PC-9 (cell line): ENCODE data around the gene RNASET2.

Source experiments
- EZH2 ChIP-seq: fragments of 200-600 bp; sonication (generic); IDR thresholded peaks from 2 replicates; pipeline ENCODE4 v1.8.0; 2017; ENCODE audit warnings: antibody characterized with exemption, low read depth
- TF ChIP-seq, protein P1 (sequence below): fragments of 200-600 bp; sonication (generic); conservative IDR thresholded peaks from 2 replicates; pipeline ENCODE4 v1.6.1; 2017; ENCODE audit warnings: mixed run types, antibody characterized with exemption, mild to moderate bottlenecking, moderate library complexity

DNA sequence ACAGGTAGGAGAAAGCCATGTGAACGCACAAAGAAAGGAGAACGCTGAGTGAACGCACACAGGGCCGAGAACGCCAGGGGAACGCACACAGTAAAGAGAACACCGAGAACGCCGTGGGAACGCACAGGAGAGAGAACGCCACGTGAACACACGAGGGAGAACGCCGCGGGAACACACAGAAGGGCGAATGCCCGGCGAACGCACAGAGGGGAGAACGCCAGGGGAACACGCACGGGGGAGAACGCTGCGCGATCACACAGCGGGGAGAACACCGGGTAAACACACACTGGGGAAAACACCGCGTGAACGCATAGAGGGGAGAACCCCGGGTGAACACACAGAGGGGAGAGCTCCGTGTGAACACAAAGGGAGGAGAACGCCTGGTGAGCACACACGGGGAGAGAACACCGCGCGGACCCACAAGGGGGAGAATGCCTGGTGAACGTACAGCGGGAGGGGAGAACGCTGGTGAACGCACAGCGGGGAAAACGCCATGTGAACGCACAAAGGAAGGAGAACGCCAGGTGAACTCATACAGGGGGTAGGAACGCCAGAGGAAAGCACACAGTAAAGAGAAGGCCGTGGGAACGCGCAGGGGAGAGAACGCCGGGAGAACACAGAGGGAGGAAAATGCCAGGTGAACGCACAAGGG, 55.3 kb downstream of the RNASET2 start:
- TF ChIP-seq, protein P1, sequence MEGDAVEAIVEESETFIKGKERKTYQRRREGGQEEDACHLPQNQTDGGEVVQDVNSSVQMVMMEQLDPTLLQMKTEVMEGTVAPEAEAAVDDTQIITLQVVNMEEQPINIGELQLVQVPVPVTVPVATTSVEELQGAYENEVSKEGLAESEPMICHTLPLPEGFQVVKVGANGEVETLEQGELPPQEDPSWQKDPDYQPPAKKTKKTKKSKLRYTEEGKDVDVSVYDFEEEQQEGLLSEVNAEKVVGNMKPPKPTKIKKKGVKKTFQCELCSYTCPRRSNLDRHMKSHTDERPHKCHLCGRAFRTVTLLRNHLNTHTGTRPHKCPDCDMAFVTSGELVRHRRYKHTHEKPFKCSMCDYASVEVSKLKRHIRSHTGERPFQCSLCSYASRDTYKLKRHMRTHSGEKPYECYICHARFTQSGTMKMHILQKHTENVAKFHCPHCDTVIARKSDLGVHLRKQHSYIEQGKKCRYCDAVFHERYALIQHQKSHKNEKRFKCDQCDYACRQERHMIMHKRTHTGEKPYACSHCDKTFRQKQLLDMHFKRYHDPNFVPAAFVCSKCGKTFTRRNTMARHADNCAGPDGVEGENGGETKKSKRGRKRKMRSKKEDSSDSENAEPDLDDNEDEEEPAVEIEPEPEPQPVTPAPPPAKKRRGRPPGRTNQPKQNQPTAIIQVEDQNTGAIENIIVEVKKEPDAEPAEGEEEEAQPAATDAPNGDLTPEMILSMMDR: no peak
- TF ChIP-seq EZH2: no peak
